Gastrocnemius medialis (tissue), 4 donors: ENCODE data around the gene TPRG1L.

ENCODE experiments used
- CTCF ChIP-seq, 5 experiments: fragments of 450-650 bp in 3 of 5; fragments of 200-600 bp in 2 of 5; sonication (generic) in 2 of 5; IDR thresholded peaks in 4 of 5; conservative IDR thresholded peaks in 1 of 5; 1 replicate in 4 of 5; 2 replicates in 1 of 5; pipeline ENCODE4 v1.5.1; 2016 to 2019; ENCODE audit warnings: antibody characterized with exemption in 5 of 5, mild to moderate bottlenecking in 3 of 5, moderate library complexity in 3 of 5
- POLR2A ChIP-seq, 2 donors: fragments of 450-650 bp; IDR thresholded peaks; one replicate each; pipeline ENCODE4 v1.6.1; 2017; ENCODE audit warnings: antibody characterized with exemption in 2 of 2, mild to moderate bottlenecking in 2 of 2, moderate library complexity in 2 of 2

DNA sequence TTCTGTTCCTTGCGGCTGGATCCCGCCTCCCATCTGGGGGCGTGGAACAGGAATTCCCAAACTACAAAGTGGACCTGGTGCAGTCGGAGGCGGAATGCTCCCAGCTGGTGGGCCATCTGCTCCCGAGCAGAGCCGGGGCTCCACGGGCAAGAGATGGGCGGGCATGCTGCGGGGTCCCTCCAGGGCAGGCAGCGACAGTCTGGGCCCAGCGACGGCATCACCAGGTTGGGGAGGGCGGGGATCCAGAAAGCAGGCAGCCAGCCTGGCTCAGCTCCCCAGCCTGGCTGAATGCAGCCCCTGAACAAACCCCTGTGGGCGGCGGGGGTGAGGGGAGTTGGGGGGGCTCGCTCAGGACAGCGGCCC, 17.1 kb upstream of the TPRG1L start:
- no peak for TF ChIP-seq CTCF (IDR thresholded peaks at IDR 0.05 in 4 of 5, conservative IDR thresholded peaks at IDR 0.05 in 1 of 5)
- no peak for TF ChIP-seq POLR2A (IDR thresholded peaks at IDR 0.05)
